Uterus (tissue), 4 donors: ENCODE results near the gene MED29. TPM values are rescaled to one million over a fixed set of nuclear protein-coding genes. Genes with fewer than 3 reads are reported as not detected.

Source experiments
- DNase-seq, 2 donors: peaks; one replicate each; pipeline ENCODE4 v3.0.0-alpha.2; 2019 to 2020
- H3K27ac ChIP-seq, 2 donors: fragments of 200-600 bp; sonication (generic); 1 replicate in 1 of 2; 2 replicates in 1 of 2; pipeline ENCODE4 v1.5.1; 2016 to 2018
- H3K27me3 ChIP-seq, 2 donors: fragments of 200-600 bp; sonication (generic); one replicate each; pipeline ENCODE4 v1.5.1; 2018 to 2019; ENCODE audit warnings: control low read depth in 1 of 2
- H3K36me3 ChIP-seq, 2 donors: fragments of 200-600 bp; sonication (generic); one replicate each; pipeline ENCODE4 v1.5.1; 2019; ENCODE audit warnings: control low read depth in 1 of 2
- H3K4me1 ChIP-seq, 2 donors: fragments of 200-600 bp; sonication (generic); one replicate each; pipeline ENCODE4 v1.5.1; 2018 to 2019; ENCODE audit warnings: control low read depth in 1 of 2
- H3K4me3 ChIP-seq, 2 donors: fragments of 200-600 bp; sonication (generic); 1 replicate in 1 of 2; 2 replicates in 1 of 2; pipeline ENCODE4 v1.5.1; 2018 to 2019; ENCODE audit warnings: mild to moderate bottlenecking in 1 of 2
- H3K9me3 ChIP-seq, 2 donors: fragments of 200-600 bp; sonication (generic); one replicate each; pipeline ENCODE4 v1.5.1; 2019; ENCODE audit warnings: control low read depth in 1 of 2
- CTCF ChIP-seq, 4 experiments: fragments of 200-600 bp in 2 of 4; fragments of 450-650 bp in 2 of 4; sonication (generic) in 2 of 4; IDR thresholded peaks; one replicate each; pipeline ENCODE4 v1.5.1; 2016 to 2019; ENCODE audit warnings: antibody characterized with exemption in 4 of 4, mild to moderate bottlenecking in 2 of 4, moderate library complexity in 1 of 4
- POLR2A ChIP-seq, 2 donors: fragments of 450-650 bp; IDR thresholded peaks; one replicate each; pipeline ENCODE4 v1.6.1; 2016; ENCODE audit warnings: antibody characterized with exemption in 2 of 2, mild to moderate bottlenecking in 1 of 2, moderate library complexity in 1 of 2
- intact Hi-C: fragments of 100-400 bp; cut with DNase I; formaldehyde crosslinking; loops from one replicate; pipeline ENCODE4 v1.15.1; 2023; ENCODE audit warnings: low total_unique reads
- total RNA-seq, 4 donors: library from RNA; depleted of rRNA in 3 of 4; stranded (reverse); fragments of >200 nt in 3 of 4; gene quantifications; one replicate each; pipeline versions ENCODE4 v1.1.0 to v1.2.4, GENCODE V29; 2014 to 2023
- donor health status: DM: yes; HTN: yes; CAD: no.

The MED29 gene
- total RNA-seq, 4 donors from 2014 or later = 15.6 to 282 (median 40.8) TPM

- intact Hi-C loops = no loop called here
Observed at GRCh38 chr19:39425744-39426143, 34.6 kb downstream of the MED29 start.

GRCh38 chr19:39426170-39426569 is 35.0 kb downstream of the MED29 start:
- intact Hi-C loops = no loop called here
- peaks cover 6 to 8% of the 10 kb centered on the region in 2 donors for H3K4me1 ChIP-seq
- no peak overlapping the region for H3K4me3 ChIP-seq
- no peak overlapping the region for H3K27ac ChIP-seq
- no peaks in the 10 kb centered on the region for H3K36me3 ChIP-seq
- no peaks in the 10 kb centered on the region for H3K9me3 ChIP-seq
- DNase-seq = no peak
- no peak for TF ChIP-seq POLR2A (IDR thresholded peaks at IDR 0.05)
- no peak for TF ChIP-seq CTCF (IDR thresholded peaks at IDR 0.05)
- H3K27me3 ChIP-seq = no peaks in the 10 kb centered on the region

More at GRCh38 chr19:39425744-39426143, 34.6 kb downstream of the MED29 start:
- Histone ChIP-seq H3K4me1 (peaks cover 6 to 8% of the 10 kb centered on the region in 2 donors), H3K4me3 (no peak overlapping the region), H3K36me3 (no peaks in the 10 kb centered on the region), H3K9me3 (no peaks in the 10 kb centered on the region), H3K27ac (no peak overlapping the region), H3K27me3 (no peaks in the 10 kb centered on the region)
- DNase-seq = no peak
- TF ChIP-seq POLR2A (IDR thresholded peaks at IDR 0.05) (no peak), CTCF (IDR thresholded peaks at IDR 0.05) (no peak)

GRCh38 chr19:39427707-39428106 is 36.5 kb downstream of the MED29 start:
- no peak overlapping the region for H3K4me3 ChIP-seq
- H3K27ac ChIP-seq = peak overlapping the region in 1 of 2 donors; percentile 74
- intact Hi-C loops = no loop called here
- DNase-seq = no peak
- no peaks in the 10 kb centered on the region for H3K36me3 ChIP-seq
- H3K4me1 ChIP-seq = peaks cover 6 to 8% of the 10 kb centered on the region in 2 donors
- H3K9me3 ChIP-seq = no peaks in the 10 kb centered on the region
- TF ChIP-seq CTCF (IDR thresholded peaks at IDR 0.05) (no peak), POLR2A (IDR thresholded peaks at IDR 0.05) (no peak)
- no peaks in the 10 kb centered on the region for H3K27me3 ChIP-seq

DNA sequence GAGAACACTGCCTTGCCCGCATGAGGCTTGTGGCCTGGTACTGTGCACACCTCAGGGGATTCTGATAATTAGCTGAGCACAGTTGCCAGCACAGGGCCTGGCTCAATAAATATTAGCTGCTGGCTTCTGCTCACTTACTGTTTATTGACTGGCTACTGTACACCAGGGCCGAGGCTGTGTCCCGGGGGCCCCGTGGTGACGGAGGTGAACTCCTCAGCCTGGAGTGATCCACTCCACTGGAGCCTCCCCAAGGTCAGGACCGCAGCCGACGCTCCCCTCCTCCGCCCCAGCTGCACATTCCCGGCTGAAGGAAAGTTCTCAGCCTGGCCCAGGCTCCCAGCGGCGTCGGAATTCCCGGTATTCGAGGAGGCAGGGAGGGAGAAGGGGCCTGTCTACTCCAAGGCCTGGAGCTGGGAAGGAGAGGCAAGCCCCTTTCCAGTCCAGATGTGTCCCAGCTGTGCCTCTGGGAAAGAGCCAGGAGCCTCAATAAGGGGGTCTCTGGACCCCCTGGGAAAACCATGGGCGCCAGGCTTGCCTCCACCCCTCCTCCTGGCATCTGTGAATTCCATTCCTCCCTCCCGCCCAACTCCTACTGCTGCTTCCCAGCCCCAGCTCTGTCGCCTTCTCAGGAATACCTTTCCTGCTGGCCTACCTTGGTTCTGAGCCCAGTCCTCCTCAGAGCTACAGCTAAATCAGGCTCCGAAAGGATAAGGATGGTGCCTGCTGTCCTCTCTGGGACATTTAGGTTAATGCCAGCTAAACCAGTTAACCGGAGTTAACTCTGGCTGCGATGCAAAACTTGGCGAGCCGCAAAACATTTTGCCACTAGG is 37.3 kb downstream of the MED29 start:
- DNase-seq = peak; percentile 67 to 82

More for the DNA sequence above, 37.3 kb downstream of the MED29 start:
- no peaks in the 10 kb centered on the region for H3K36me3 ChIP-seq
- intact Hi-C loops = no loop called here
- H3K27ac ChIP-seq = peak overlapping the region; percentile 74
- peaks cover 6 to 8% of the 10 kb centered on the region in 2 donors for H3K4me1 ChIP-seq
- no peak overlapping the region for H3K4me3 ChIP-seq
- TF ChIP-seq CTCF (IDR thresholded peaks at IDR 0.05) = no peak
- TF ChIP-seq POLR2A (IDR thresholded peaks at IDR 0.05) = no peak
- H3K9me3 ChIP-seq = no peaks in the 10 kb centered on the region
- no peaks in the 10 kb centered on the region for H3K27me3 ChIP-seq
